Fibroblast of mammary gland (primary cell): ENCODE measurements around the gene ADRA2B.
"Not testable (repeated sequence)": the region's sequence is repeated elsewhere in the genome, so short reads cannot be mapped to it uniquely, and the experiment has no call there.

ENCODE experiments used
- DNase-seq: peaks from one replicate; pipeline ENCODE4 v3.0.0-alpha.2; 2010; ENCODE audit warnings: low read depth
- H3K4me3 ChIP-seq: 2 replicates; pipeline ENCODE4 v1.5.1; 2011; ENCODE audit warnings: low read depth, mild to moderate bottlenecking, low read length, moderate library complexity; ENCODE audit not compliant: control insufficient read depth
- CTCF ChIP-seq: conservative IDR thresholded peaks from 2 replicates; pipeline ENCODE4 v1.5.1; 2011; ENCODE audit warnings: low read depth, low read length, inconsistent platforms; ENCODE audit not compliant: control insufficient read depth, insufficient read depth

ADRA2B gene

GRCh38 chr2:96069878-96070277 is 46.5 kb downstream of the ADRA2B start:
- DNase-seq, H3K4me3 ChIP-seq: not testable (repeated sequence)

GRCh38 chr2:96067902-96068581 is 48.3 kb downstream of the ADRA2B start:
- DNase-seq, H3K4me3 ChIP-seq: not testable (repeated sequence)

GRCh38 chr2:96067098-96067660 is 49.2 kb downstream of the ADRA2B start:
- H3K4me3 ChIP-seq, DNase-seq: not testable (repeated sequence)

- not testable (repeated sequence) for DNase-seq, H3K4me3 ChIP-seq
Observed at GRCh38 chr2:96066511-96066910, 49.9 kb downstream of the ADRA2B start.

- H3K4me3 ChIP-seq, DNase-seq: not testable (repeated sequence)
Observed at GRCh38 chr2:96065954-96066353, 50.4 kb downstream of the ADRA2B start.

- no peak overlapping the region for H3K4me3 ChIP-seq
- DNase-seq: no peak
- no peak for TF ChIP-seq CTCF
Observed at GRCh38 chr2:96065381-96065930, 50.9 kb downstream of the ADRA2B start.

- H3K4me3 ChIP-seq, DNase-seq: not testable (repeated sequence)
Observed at GRCh38 chr2:96064760-96065159, 51.6 kb downstream of the ADRA2B start.

- not testable (repeated sequence) for DNase-seq, H3K4me3 ChIP-seq
Observed at GRCh38 chr2:96064047-96064675, 52.2 kb downstream of the ADRA2B start.

- TF ChIP-seq CTCF: peak; percentile 37
- peak; percentile 78 for DNase-seq
- H3K4me3 ChIP-seq: not testable (repeated sequence)
Observed at GRCh38 chr2:96063116-96063899, 53.1 kb downstream of the ADRA2B start.
